NCI-H146 treated with DMSO at 0.1 percent for 48 hours (cell line): ENCODE results near the gene RPS25.
"Not testable (repeated sequence)": the region's sequence is repeated elsewhere in the genome, so short reads cannot be mapped to it uniquely, and the experiment has no call there.

ENCODE experiments used
- DNase-seq: peaks from one replicate; lab custom pipeline; 2025; ENCODE audit not compliant: unreplicated experiment; lab: John Stamatoyannopoulos, UW

RPS25 gene

DNA sequence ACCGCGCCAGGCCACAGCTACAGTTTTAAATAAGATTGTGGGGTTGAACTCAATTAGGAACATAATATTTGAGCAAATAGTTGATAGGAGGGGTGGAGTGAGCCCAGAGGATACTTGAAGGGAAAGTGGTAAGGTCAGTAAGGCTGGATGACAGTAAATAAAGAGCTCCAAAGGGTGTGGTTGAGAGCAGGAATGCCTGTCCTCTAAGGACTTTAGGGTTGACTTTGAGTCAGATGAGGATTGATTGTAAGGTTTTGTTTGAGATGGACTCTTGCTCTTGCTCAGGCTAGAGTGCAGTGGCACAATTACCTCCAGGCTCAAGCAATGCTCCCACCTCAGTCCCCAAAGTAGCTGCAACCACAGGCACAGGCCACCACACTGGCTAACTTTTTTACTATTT is 44.2 kb downstream of the RPS25 start:
- no peak for DNase-seq

DNA sequence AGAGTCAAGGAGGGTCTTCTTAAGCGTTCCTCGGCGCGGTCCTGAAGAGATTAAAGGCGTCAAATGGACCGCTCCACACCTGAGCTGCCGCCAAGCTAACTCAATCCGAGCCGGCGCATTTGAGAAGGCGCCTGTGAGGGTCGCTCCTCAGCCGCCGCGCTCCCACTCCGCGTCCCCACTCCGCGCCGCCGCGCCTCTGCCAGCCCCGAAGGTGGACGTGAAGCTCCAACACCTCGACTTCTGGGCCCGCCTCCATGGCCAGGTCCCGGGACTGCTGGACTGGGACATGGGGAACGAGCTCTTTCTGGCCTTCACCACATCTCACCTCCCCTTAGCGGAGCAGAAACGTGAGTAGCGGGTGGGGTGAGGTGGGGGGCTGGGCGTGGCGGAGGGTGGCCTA is 46.5 kb downstream of the RPS25 start, which contains the start of gene FOXR1:
TSS of gene FOXR1 (plus strand) at position 116 of the 400 bp plus-strand sequence. CDS start at position 287, 171 bp downstream.
- no peak for DNase-seq

DNA sequence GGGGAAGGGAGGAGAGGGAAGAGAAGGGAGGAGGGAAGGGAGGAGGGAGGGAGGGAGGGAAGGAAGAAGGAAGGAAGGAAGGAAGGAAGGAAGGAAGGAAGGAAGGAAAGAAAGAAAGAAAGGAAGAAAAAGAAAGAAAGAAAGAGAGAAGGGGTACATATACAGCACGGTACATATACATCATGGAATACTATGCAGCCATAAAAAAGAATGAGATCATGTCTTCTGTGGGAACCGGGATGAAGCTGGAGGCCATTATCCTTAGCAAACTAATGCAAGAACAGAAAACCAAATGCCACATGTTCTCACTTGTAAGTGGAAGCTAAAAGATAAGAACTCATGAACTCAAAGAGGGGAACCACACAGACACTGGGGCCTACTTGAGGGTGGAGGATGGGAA is 48.6 kb downstream of the RPS25 start:
- not testable (repeated sequence) for DNase-seq
